HL-60/S4 (cell line): Measurements from ENCODE around the gene NID1.

Source experiments
- in situ Hi-C: fragments of 300-500 bp; cut with MboI; formaldehyde crosslinking; loops from 2 replicates; pipeline ENCODE4 v1.14.3; 2022; ENCODE audit warnings: low sequenced_read_pairs

The NID1 gene

DNA sequence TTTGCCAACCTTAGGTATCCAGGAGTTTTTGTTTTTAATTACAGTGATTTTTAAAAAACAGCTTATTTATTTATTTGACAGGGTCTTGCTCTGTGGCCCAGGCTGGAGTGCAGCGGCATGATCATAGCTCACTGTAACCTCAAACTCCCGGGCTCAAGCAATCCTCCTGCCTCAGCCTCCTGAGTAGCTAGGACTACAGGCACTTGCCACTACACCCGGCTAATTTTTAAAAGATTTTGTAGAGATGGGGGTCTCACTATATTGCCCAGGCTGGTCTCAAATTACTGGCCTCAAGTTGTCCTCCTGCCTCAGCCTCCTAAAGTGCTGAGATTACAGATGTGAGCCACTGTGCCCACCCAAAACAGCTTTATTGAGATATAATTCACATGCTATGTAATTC is 92.2 kb downstream of the NID1 start:
- in situ Hi-C loops = loop anchor here (25.0 kb wide), 2 partner anchors 460 to 860 kb away; partner anchors contain the start of gene B3GALNT2

DNA sequence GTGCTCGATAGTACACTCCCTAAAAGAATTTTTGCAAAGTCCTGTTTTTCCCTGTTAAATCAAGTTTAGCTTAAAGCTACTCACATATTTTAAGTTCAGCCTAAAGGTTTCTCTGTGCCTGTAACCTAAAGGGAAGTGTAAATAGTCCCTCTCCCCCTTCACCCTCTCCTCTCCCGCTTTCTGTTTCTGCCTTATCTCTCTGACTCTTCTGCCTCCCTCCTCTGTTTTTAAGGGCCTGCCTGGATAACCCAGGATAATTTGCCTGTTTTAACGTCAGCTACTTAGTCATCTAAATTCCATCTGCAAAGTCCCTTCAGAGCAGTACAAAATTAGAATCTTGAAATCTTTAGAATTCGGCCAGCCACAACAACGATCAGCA is 92.6 kb downstream of the NID1 start:
- in situ Hi-C loops = loop anchor here (25.0 kb wide), 2 partner anchors 460 to 860 kb away; partner anchors contain the start of gene B3GALNT2

GRCh38 chr1:235971571-235972310 is 93.1 kb downstream of the NID1 start:
- in situ Hi-C loops = loop anchor here (25.0 kb wide), 2 partner anchors 459 to 859 kb away; partner anchors contain the start of gene B3GALNT2

DNA sequence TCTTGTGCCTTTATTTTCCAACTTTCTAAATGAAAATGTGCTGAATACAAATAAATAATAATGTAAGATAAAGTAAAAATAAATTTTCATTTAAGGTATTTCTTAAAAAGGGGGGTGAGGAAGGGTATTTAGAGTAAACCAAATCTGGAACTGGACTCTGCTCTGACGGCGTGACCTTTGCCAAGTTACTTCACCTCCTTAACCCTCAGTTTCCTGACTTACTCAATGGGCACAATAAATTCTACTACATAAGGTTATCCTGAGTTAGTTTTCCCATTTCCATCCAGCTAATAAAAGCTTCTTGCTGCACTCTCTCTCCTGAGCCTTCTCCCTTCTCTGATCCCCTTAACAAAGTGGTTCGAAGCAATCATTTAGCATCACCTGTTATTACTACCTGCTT is 93.9 kb downstream of the NID1 start:
- in situ Hi-C loops = loop anchor here (25.0 kb wide), 2 partner anchors 459 to 859 kb away; partner anchors contain the start of gene B3GALNT2

- in situ Hi-C loops = loop anchor here (25.0 kb wide), 2 partner anchors 457 to 857 kb away; partner anchors contain the start of gene B3GALNT2
These were observed 96.1 kb downstream of the NID1 start for GRCh38 chr1:235968831-235969230.

DNA sequence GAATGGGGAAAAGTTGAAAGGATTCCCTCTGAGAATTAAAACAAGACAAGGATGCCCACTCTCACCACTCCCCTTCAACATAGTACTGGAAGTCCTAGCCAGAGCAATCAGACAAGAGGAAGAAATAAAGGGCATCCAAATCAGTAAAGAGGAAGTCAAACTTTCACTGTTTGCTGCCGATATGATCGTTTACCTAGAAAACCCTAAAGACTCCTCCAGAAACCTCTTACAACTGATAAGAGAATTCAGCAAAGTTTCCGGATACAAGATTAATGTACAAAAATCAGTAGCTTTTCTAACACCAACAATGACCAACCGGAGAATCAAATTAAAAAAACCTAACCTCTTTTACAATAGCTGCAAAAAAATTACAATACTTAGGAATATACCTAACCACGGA is 98.8 kb downstream of the NID1 start:
- in situ Hi-C loops = loop anchor here (25.0 kb wide), 2 partner anchors 454 to 854 kb away; partner anchors contain the start of gene B3GALNT2

DNA sequence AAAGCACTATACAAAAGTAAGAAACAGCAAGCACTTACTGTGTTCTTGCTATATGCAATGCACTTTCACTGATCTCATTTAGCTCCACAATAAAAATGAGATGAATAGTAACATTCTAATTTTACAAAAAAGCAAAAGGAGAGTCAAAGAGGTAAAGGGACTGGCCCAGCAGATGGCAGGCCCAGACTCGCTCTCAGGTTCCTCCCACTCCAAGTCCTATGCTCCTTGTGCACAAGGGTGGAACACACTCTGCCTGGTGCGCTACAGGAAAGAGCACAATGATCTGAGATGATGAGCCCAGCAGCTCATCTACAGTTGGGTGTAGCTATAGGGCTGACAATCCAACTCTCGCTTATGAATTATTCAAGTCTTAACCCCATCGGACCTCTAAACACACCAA is 104.1 kb downstream of the NID1 start:
- in situ Hi-C loops = loop anchor here (25.0 kb wide), 2 partner anchors 449 to 849 kb away; partner anchors contain the start of gene B3GALNT2

DNA sequence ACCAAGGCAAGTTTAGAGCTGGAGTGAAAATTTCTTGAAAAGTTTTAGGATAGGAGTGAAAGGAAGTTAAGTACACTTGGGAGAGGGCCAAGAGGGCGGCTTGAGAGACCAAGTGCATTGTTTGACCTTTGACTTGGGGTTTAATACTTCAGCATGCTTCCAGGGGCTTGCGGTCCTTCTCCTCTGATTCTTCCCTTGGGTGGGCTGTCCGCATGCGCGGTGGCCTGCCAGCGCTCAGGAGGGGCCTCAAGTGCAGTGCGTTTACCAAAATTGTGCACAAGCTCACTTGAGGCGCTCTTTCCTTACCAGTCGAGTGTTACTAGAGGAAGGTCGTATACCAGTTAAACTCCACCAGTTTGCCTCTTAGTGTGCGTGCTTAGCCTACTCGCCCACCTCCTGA is 106.9 kb downstream of the NID1 start:
- in situ Hi-C loops = loop anchor here (25.0 kb wide), 2 partner anchors 446 to 846 kb away; partner anchors contain the start of gene B3GALNT2

DNA sequence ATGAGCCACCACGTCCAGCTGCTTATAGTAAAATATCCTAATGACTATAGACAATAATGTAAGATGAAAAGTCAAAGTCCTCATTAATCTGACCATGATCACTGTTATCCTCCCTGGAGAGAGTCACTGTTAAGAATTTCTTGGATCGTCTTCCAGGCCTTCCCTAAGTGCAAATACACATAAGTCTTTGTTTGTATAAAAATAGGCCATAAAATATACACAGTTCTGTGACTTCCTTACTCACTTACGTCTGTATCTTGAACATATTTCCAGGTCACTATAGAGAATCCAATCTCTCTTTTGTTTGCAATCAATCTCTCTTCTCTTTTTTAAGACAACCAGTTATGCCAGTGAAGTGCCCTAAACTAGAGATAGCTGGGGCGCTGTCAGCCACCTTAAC is 109.1 kb downstream of the NID1 start:
- in situ Hi-C loops = loop anchor here (25.0 kb wide), 2 partner anchors 443 to 843 kb away; partner anchors contain the start of gene B3GALNT2

- in situ Hi-C loops = loop anchor here (25.0 kb wide), 2 partner anchors 442 to 842 kb away; partner anchors contain the start of gene B3GALNT2
These were observed 110.3 kb downstream of the NID1 start for GRCh38 chr1:235954306-235955283.

- in situ Hi-C loops = loop anchor here (25.0 kb wide), 2 partner anchors 442 to 842 kb away; partner anchors contain the start of gene B3GALNT2
These were observed 111.1 kb downstream of the NID1 start for GRCh38 chr1:235953801-235954200.

DNA sequence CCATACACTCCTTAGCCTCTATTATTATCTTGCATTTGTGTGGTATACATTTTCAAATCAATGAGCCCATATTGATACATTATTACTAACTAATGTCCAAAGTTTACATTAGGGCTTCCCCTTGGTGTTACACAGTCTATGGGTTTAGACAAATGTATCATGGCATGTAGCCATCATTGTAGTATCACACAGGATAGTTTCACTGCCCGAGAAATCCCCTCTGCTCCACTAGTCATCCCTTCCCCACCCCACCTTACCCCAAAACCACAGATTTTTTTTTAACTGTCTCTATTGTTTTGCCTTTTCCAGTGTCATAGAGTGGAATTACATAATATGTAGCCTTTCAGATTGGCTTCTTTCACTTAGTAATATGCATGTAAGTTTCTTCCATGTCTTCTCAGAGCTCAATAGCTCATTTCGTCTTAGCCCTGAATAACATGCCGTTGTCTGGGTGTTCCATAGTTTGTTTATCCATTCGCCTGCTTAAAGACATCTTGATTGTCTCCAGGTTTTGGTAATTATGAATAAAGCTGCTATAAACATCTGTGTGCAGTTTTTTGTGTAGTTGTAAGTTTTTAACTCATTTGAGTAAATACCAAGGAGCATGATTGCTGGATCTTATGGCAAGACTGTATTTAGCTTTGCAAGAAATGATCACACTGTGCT is 111.8 kb downstream of the NID1 start:
- in situ Hi-C loops = loop anchor here (25.0 kb wide), 2 partner anchors 441 to 841 kb away; partner anchors contain the start of gene B3GALNT2

GRCh38 chr1:235951661-235952060 is 113.2 kb downstream of the NID1 start:
- in situ Hi-C loops = loop anchor here (25.0 kb wide), 2 partner anchors 439 to 839 kb away; partner anchors contain the start of gene B3GALNT2

DNA sequence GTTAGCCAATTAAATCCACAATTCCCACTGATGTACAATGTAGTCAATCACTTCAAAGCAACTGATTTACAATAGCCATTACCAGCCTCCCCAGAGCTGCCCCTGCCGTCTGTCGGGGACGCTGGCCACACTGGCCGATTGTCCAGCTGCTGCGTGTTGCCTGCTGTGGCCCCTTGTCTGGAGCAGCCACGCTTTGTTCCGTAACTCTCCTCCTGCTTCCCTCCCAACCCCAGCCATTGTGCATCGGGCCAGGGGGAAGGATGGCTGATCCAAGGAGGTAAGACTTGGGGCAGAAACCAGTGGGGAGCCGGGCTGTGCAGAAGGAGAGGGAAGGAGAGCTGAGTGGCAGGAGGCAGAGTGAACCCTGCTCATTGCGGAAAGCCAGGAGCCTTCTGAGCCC is 114.6 kb downstream of the NID1 start:
- in situ Hi-C loops = loop anchor here (25.0 kb wide), 2 partner anchors 438 to 838 kb away; partner anchors contain the start of gene B3GALNT2

DNA sequence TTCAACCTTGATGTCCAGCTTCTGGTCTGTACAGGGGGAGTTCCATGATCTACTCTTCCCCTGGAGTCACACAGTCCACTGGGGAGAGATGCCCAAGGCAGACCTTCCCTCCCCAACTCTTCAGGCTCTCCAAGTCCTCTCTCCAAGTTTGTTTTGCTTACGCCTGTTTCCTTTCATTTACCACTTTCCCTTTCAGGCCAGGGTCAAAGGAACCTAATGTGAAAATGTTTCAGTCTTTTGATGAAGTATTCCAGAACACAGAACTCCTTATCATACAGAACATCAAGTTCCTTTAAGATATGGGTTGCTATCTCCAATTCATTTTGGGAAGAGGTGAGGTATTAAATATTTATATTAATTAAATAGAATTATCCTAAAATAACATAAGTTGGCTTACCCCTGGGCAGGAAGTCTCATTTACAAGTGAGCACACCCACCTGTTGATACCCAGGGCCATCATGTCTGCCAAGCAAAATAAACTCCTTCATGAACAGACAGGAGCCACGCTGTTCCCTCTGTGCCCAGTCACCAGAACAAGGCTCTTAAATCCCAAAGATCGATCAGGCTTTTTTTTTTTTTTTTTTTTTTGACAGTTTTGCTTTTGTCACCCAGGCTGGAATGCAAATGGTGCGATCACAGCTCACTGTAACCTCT is 116.0 kb downstream of the NID1 start:
- in situ Hi-C loops = loop anchor here (5.0 kb wide), 1 partner anchor 87 kb away; no protein-coding TSS in a partner anchor

- in situ Hi-C loops = loop anchor here (5.0 kb wide), 1 partner anchor 86 kb away; no protein-coding TSS in a partner anchor
These were observed 116.9 kb downstream of the NID1 start for GRCh38 chr1:235947989-235948388.

- in situ Hi-C loops = loop anchor here (5.0 kb wide), 1 partner anchor 84 kb away; no protein-coding TSS in a partner anchor
These were observed 118.3 kb downstream of the NID1 start for GRCh38 chr1:235946571-235946981.

- in situ Hi-C loops = loop anchor here (5.0 kb wide), 1 partner anchor 84 kb away; no protein-coding TSS in a partner anchor
These were observed 118.9 kb downstream of the NID1 start for GRCh38 chr1:235945775-235946570.
